ENCODE results near the gene NLRP7. TPM values are rescaled to one million over a fixed set of nuclear protein-coding genes. Genes with fewer than 3 reads are reported as not detected.

Gene NLRP7
- total and polyA plus RNA-seq, 2 of the 13 experiments (the other 11 are each of a cell fraction or from before 2014, with no cell fraction given) = not detected

- TF ChIP-seq, protein P1, sequence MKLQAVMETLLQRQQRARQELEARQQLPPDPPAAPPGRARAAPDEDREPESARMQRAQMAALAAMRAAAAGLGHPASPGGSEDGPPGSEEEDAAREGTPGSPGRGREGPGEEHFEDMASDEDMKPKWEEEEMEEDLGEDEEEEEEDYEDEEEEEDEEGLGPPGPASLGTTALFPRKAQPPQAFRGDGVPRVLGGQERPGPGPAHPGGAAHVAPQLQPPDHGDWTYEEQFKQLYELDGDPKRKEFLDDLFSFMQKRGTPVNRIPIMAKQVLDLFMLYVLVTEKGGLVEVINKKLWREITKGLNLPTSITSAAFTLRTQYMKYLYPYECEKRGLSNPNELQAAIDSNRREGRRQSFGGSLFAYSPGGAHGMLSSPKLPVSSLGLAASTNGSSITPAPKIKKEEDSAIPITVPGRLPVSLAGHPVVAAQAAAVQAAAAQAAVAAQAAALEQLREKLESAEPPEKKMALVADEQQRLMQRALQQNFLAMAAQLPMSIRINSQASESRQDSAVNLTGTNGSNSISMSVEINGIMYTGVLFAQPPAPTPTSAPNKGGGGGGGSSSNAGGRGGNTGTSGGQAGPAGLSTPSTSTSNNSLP (IDR thresholded peaks at IDR 0.05; ENCODE audit: low read depth, low read length) = no peak
- TF ChIP-seq KDM2A (CRISPR knock-in tag; IDR thresholded peaks at IDR 0.05; ENCODE audit: borderline replicate concordance, low read depth) (no peak), GATAD1 (CRISPR knock-in tag; IDR thresholded peaks at IDR 0.05) (no peak)
These were observed 22.3 kb upstream of the NLRP7 start (continued) for GRCh38 chr19:54969647-54970046.

DNA sequence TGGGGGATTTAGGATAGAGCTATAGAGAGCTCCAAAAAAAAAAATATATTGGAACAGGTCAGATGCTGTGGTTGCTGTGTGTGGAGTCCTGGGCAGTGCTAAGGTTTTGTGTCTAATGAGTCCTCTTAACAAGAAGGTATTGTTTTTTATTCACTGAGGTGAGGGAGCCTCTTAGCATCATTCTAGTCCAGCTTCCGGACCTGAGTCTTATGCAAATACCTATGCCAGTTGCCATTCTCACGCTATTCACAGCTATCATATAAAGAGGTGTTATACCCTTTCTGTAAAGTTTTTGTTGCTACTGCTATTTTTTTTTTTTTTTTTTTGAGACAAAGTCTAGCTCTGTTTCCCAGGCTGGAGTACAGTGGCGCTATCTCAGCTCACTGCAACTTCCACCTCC is 20.3 kb upstream of the NLRP7 start:
- no peaks in the 10 kb centered on the region for H3K9me3 ChIP-seq (ENCODE audit: low read length)
- H3K9ac ChIP-seq (ENCODE audit: insufficient read depth, low read depth, low read length) = no peak overlapping the region
- no peak overlapping the region for H2AFZ ChIP-seq (ENCODE audit: low read length)
- intact Hi-C loops (cut with micrococcal nuclease; ENCODE audit: unreplicated experiment) = no loop called here
- no peaks in the 10 kb centered on the region; a peak in 1 of 5 replicates for H3K27me3 ChIP-seq (ENCODE audit: control insufficient read depth in 1 of 2, insufficient read depth in 2 of 2, low read length in 2 of 2)
- no peaks in the 10 kb centered on the region for H4K20me1 ChIP-seq (ENCODE audit: insufficient read depth, low read length)
- FAIRE-seq = no peak
- DNase-seq (ENCODE audit: low spot score) = no peak
- H3K36me3 ChIP-seq (replicated peaks in 1 of 2; ENCODE audit: control insufficient read depth in 1 of 2, insufficient read depth in 2 of 2, low read length in 2 of 2) = no peaks in the 10 kb centered on the region
- no peak overlapping the region for H3K27ac ChIP-seq (ENCODE audit: extremely low read length, insufficient read depth, low read length)
- no peak overlapping the region for H3K4me3 ChIP-seq (replicated peaks in 1 of 3; ENCODE audit: insufficient read depth in 1 of 3, low read depth in 2 of 3, low read length in 3 of 3)
- POLR2A ChIA-PET = no interaction called here
- no peaks in the 10 kb centered on the region for H3K79me2 ChIP-seq (ENCODE audit: insufficient read depth, low read length)
- H3K4me1 ChIP-seq (ENCODE audit: insufficient read depth, low read length) = no peaks in the 10 kb centered on the region
- WGBS (ENCODE audit: low lambda C conversion rate) = 3% methylated on average over 3 of the region's 3 CpGs
- in situ Hi-C loops (cut with HindIII; ENCODE audit: extremely low pct_ligation_motif_present, low pct_unique_long_range_greater_than_20kb) = no loop called here
- no peak for ATAC-seq
- no peak overlapping the region for H3K4me2 ChIP-seq (ENCODE audit: low read depth, low read length)
- no TSS peak for BruUV-seq (replicated peaks)
- CTCF ChIA-PET (ENCODE audit: low intra/inter-chr PET ratio, low total read pairs) = no interaction called here
- no peak for TF ChIP-seq GTF2F1 (IDR thresholded peaks at IDR 0.05; ENCODE audit: low read length)
- TF ChIP-seq, protein P2, sequence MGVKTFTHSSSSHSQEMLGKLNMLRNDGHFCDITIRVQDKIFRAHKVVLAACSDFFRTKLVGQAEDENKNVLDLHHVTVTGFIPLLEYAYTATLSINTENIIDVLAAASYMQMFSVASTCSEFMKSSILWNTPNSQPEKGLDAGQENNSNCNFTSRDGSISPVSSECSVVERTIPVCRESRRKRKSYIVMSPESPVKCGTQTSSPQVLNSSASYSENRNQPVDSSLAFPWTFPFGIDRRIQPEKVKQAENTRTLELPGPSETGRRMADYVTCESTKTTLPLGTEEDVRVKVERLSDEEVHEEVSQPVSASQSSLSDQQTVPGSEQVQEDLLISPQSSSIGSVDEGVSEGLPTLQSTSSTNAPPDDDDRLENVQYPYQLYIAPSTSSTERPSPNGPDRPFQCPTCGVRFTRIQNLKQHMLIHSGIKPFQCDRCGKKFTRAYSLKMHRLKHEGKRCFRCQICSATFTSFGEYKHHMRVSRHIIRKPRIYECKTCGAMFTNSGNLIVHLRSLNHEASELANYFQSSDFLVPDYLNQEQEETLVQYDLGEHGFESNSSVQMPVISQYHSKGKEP (CRISPR knock-in tag; IDR thresholded peaks at IDR 0.05) = no peak
- no peak for TF ChIP-seq ZSCAN12 (CRISPR knock-in tag; IDR thresholded peaks at IDR 0.05)
- TF ChIP-seq GATAD2A (CRISPR knock-in tag; IDR thresholded peaks at IDR 0.05) = no peak
- no peak for TF ChIP-seq ZNF318 (CRISPR knock-in tag; IDR thresholded peaks at IDR 0.05)
- TF ChIP-seq, protein P3, sequence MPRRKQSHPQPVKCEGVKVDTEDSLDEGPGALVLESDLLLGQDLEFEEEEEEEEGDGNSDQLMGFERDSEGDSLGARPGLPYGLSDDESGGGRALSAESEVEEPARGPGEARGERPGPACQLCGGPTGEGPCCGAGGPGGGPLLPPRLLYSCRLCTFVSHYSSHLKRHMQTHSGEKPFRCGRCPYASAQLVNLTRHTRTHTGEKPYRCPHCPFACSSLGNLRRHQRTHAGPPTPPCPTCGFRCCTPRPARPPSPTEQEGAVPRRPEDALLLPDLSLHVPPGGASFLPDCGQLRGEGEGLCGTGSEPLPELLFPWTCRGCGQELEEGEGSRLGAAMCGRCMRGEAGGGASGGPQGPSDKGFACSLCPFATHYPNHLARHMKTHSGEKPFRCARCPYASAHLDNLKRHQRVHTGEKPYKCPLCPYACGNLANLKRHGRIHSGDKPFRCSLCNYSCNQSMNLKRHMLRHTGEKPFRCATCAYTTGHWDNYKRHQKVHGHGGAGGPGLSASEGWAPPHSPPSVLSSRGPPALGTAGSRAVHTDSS (CRISPR knock-in tag; conservative IDR thresholded peaks at IDR 0.05) = no peak
